Activated CD8-positive, alpha-beta memory T cell treated with anti-CD3 and anti-CD28 coated beads for 36 hours (primary cell): Measurements from ENCODE around the gene SOSTDC1. TPM values are rescaled to one million over a fixed set of nuclear protein-coding genes. Genes with fewer than 3 reads are reported as not detected.
"Not testable (repeated sequence)": the region's sequence is repeated elsewhere in the genome, so short reads cannot be mapped to it uniquely, and the experiment has no call there.

Experiments used
- CTCF ChIA-PET: fragments of 350-600 bp; sonication (Branson Sonifier 250); formaldehyde crosslinking; loops from one replicate; lab custom pipeline; 2021; ENCODE audit warnings: antibody characterized with exemption; lab: Charles Lee
- POLR2A ChIA-PET: fragments of 350-600 bp; sonication (Branson Sonifier 250); formaldehyde crosslinking; loops from one replicate; lab custom pipeline; 2021; ENCODE audit warnings: antibody characterized with exemption; lab: Charles Lee
- total RNA-seq, 2 experiments: library from RNA; stranded (reverse); gene quantifications; one replicate each; pipeline ENCODE4 v1.2.3, GENCODE V29; 2021

Gene SOSTDC1
- total RNA-seq, 2 experiments from 2014 or later: not detected

- ChIA-PET CTCF (no interaction called here), POLR2A (no interaction called here)
Observed at GRCh38 chr7:16463949-16464715, 1.4 kb downstream of the SOSTDC1 start.

DNA sequence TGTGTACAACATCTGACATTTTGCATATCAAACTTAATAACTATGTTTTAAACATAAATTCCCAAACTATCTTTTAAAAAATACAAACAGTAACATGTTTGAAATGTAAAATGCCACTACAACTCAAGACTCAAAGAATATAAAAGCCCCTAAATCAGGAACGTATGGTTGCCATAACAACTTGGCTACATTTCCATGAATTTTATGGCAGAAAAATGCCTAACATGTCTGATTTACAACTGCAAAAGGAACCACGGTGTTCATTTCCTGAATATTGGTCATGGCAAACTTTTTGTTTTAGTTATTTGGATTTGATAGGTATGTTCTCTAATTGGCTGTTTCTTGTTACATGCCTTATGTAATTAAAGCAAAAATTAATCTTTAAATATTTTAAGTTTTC lies 2.0 kb downstream of the SOSTDC1 start:
- CTCF ChIA-PET: no interaction called here
- POLR2A ChIA-PET: no interaction called here

GRCh38 chr7:16462431-16462889 lies 3.1 kb downstream of the SOSTDC1 start:
- CTCF ChIA-PET: no interaction called here
- POLR2A ChIA-PET: no interaction called here

GRCh38 chr7:16460789-16461493 lies 4.6 kb downstream of the SOSTDC1 start:
- ChIA-PET CTCF (no interaction called here), POLR2A (no interaction called here)

DNA sequence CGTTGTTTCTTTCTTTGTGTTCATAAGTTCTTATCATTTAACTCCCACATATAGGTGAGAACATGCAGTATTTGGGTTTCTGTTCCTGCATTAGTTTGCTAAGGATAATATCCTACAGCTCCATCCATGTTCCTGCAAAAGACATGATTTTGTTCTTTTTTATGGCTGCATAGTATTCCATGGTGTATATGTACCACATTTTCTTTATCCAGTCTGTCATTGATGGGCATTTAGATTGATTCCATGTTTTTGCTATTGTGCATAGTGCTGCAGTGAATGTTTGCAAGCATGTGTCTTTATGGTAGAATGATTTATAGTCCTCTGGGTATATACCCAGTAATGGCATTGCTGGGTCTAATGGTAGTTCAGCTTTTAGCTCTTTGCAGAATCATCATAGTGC lies 9.2 kb downstream of the SOSTDC1 start:
- CTCF ChIA-PET, POLR2A ChIA-PET: not testable (repeated sequence)

DNA sequence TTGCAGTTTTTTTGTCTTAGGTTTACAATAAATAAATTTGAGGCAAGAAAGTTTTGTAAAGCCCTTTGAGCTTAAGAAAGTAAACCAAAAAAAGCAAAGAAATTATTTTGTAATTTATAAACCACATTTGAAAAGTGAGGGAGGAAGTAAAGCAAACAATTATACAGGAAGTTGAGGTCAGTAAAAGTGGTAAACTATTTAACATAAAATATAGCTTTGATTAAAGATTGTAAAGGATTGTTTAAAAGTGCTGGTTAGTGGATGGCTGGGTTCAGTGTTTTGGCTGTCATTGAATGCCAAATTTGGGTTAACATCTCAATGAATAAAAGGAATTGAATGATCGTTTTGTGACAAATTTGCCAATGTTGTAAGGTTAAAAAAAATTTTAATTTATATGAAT lies 9.9 kb downstream of the SOSTDC1 start:
- CTCF ChIA-PET: no interaction called here
- POLR2A ChIA-PET: no interaction called here

DNA sequence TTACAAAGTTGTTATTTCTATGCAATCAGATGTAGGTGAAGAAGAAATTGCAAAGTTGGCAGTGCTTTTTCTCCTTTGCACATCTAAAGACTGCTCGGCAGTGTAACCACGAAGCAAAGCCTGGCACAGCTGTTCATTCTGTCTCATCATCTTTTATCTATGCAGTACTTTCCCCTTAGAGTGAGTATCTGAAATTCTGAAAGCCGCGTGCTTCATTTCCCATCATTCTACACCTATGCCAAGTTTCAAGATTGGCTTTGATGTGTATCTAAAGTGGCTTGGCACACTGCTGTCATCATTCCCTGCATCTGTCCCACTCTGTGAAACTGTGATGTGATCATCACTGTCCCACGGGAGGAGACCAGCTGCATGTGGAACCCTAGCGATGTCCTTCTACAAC lies 15.2 kb downstream of the SOSTDC1 start:
- CTCF ChIA-PET: no interaction called here
- POLR2A ChIA-PET: no interaction called here

- CTCF ChIA-PET: no interaction called here
- POLR2A ChIA-PET: no interaction called here
Observed at GRCh38 chr7:16447876-16448275, 17.7 kb downstream of the SOSTDC1 start.

DNA sequence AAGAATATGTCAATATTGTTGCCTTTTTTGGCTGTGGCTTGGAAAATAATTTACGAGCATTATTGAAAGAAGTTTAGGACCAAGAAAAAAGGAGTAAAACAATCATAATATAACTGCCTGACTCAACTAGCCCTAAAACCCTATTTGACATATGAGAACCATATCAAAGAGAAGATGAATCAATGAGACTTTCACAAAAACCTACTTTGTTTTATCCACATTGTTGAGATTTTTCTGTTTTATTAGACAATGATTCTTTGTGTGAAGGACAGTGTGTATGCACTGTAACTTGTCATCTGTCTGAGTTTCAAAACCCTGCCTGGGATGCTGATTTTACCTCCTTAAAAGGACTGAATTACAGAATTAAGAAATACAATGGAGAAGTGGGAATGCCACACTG lies 19.0 kb downstream of the SOSTDC1 start:
- CTCF ChIA-PET: interaction anchor here (0.5 kb wide), 1 partner anchor 1912 kb away, joined by 3 read pairs; no protein-coding TSS in a partner anchor
- POLR2A ChIA-PET: no interaction called here

DNA sequence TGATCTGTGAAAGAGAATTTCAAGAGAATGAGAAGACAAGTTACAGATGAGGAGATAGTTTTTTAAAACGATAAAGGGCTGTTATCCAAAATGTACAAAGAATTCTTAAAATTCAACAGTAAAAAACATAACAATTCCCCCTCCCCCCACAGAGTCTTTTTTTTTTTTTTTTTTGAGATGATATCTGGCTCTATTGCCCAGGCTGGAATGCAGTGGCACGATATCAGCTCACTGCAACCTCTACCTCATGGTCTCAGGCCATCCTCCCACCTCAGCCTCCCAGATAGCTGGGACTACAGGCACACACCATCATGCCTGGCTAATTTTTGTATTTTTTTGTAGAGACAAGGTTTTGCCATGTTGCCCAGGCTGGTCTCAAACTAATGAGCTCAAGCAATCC lies 21.7 kb downstream of the SOSTDC1 start:
- CTCF ChIA-PET, POLR2A ChIA-PET: not testable (repeated sequence)

DNA sequence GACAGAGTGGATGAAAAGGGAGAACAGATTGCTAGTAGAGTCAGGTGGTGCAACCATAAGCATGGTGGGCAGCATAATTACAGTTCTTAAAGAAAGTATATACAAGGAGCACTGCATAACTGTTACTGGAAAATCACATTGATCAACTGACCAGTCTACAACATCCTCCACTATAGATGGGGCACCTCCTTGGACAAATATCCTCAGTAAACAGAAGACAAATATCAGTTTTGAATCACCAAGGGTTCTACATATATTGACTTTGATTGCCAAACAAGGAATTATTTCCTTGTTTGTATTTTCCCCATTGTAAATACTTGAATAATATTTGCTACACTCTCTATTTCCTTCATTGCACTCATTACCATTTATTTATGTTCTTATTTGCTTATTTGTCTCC lies 26.6 kb downstream of the SOSTDC1 start:
- ChIA-PET CTCF (no interaction called here), POLR2A (no interaction called here)

- POLR2A ChIA-PET: interaction anchor here (0.6 kb wide), 1 partner anchor 87 kb away, joined by 3 read pairs; no protein-coding TSS in a partner anchor
- CTCF ChIA-PET: no interaction called here
Observed at GRCh38 chr7:16436306-16436705, 29.2 kb downstream of the SOSTDC1 start.

GRCh38 chr7:16433568-16434122 lies 31.9 kb downstream of the SOSTDC1 start:
- ChIA-PET CTCF (no interaction called here), POLR2A (interaction anchor here (1.0 kb wide), 1 partner anchor 9 kb away, joined by 3 read pairs; no protein-coding TSS in a partner anchor)

DNA sequence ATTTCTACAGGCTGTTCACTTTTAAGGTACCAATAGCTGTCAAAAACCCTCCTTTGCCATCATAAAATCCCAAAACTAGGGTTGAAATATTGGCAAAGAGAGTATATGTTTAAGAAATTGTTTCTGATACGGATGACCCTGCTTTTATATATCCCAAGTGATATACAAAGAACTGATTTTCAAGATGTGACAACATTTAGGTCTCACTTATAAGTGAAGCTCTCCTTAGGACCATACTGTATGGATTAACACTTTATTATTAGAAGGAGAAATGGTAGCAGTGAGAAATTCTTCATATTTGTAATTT lies 33.2 kb downstream of the SOSTDC1 start:
- POLR2A ChIA-PET: interaction anchor here (1.8 kb wide), 1 partner anchor 12 kb away, joined by 7 read pairs; no protein-coding TSS in a partner anchor
- CTCF ChIA-PET: interaction anchor here (1.4 to 2.4 kb wide), 2 partner anchors 12 to 132 kb away, joined by 5 to 12 read pairs; partner anchors contain the start of gene CRPPA

- CTCF ChIA-PET: interaction anchor here (1.0 to 2.4 kb wide), 3 partner anchors 11 to 134 kb away, joined by 4 to 12 read pairs (median 5); partner anchors contain the start of gene CRPPA
- POLR2A ChIA-PET: interaction anchor here (1.8 kb wide), 1 partner anchor 12 kb away, joined by 7 read pairs; no protein-coding TSS in a partner anchor
Observed at GRCh38 chr7:16431646-16432424, 33.7 kb downstream of the SOSTDC1 start.

DNA sequence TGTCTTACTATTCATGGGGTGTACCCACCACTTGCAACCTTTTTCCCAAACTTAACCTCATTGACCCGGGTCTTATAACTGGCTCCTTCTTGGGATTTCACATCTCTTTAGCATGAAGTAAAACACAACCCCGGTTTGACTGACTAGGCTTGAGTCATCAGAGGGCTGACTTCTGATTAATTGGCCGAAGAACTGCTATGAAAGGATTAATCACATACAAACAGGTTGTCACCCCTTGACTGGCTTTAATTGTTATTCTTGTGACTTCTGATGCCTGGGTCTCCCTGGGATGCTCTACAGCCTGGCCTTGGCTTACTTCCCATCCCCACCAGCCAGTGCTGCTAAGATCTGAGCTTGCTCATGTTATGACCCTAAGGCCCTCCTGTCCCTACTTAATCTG lies 35.4 kb downstream of the SOSTDC1 start:
- CTCF ChIA-PET: no interaction called here

GRCh38 chr7:16428672-16429071 lies 36.9 kb downstream of the SOSTDC1 start:
- ChIA-PET CTCF (no interaction called here), POLR2A (no interaction called here)

More for the DNA sequence above, 35.4 kb downstream of the SOSTDC1 start:
- POLR2A ChIA-PET: no interaction called here

GRCh38 chr7:16428182-16428581 lies 37.4 kb downstream of the SOSTDC1 start:
- CTCF ChIA-PET: no interaction called here
- POLR2A ChIA-PET: no interaction called here

GRCh38 chr7:16423761-16424160 lies 41.8 kb downstream of the SOSTDC1 start:
- ChIA-PET CTCF (no interaction called here), POLR2A (no interaction called here)
